ENCODE data around the gene NAA15.
"Not testable (repeated sequence)": the region's sequence is repeated elsewhere in the genome, so short reads cannot be mapped to it uniquely, and the experiment has no call there.

The NAA15 gene

DNA sequence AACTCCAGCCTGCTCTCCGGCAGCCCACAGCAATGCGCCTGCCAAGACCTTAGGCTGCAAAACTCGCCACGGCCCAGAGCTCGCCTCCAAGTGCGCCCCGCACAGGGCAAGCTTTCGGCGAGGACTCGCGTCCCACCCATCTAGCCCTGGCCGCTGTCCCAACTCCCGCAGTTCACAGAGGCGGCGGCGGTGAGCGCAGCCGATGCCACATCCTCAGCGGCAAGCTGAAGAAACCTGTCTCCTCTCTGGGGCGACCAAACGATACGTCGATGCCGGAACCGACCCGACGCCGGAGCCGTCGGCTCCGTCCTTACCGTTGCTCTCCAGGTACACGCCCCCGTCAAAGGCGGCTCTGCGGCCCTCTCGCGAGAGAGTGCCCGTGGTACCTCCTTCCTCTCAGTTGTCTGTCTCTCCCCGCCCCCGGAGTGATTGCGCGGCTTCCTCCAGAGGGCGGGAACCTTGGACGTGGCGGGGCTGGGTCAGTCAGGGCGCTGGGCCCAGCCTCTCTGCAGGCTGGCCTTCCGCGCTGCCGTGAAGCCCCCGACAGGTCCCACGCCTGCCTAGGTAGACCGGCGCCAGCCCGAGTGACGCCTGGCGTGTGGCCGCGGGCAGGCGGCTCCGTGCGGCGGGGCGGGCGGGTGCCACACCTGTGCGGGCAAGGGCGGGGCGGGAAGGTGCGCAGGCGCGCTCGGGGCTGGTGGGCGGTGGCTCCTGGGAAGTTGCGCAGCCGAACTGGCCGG lies 152.2 kb downstream of the NAA15 start:
- DNase-seq, result peak; percentile 95

DNA sequence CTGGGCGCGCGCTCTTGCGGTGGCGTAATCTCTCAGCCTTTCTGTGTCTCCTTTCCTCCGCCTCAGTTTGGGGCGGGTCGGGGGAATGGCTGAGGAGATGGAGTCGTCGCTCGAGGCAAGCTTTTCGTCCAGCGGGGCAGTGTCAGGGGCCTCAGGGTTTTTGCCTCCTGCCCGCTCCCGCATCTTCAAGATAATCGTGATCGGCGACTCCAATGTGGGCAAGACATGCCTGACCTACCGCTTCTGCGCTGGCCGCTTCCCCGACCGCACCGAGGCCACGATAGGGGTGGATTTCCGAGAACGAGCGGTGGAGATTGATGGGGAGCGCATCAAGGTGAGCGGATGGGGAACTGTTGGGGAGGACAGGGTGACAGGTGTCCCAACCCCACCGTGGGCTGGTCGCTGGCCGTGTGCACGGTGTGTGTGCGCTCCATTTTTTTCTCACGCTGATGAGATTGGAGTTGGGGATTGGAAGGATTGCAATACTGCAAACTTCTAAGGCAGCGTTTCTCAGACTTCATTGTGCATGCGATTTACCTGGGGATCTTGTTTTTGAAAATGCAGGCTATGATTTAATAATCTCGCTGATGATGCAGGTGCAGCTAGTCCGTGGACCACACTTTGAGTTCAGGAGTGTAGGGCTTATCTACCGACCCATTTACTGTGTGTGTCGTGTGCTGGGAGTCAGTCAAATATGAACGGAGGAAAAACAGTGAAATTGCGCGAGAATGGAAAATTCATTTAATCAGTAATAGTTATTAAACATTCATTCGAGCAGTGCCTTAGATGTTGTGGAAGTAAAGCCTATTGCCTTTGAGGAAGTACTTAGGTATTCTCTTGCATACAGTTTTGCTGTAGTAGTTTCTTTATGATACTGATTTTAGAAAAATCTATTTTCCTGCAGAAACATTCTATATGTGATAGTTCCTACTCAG lies 153.1 kb downstream of the NAA15 start, which contains the start of gene RAB33B:
TSS of gene RAB33B (plus strand) at position 11 of the 935 bp plus-strand sequence. CDS start at position 86, 75 bp downstream.
- DNase-seq, result no peak

GRCh38 chr4:139455126-139455538 lies 153.8 kb downstream of the NAA15 start:
- no peak for DNase-seq

DNA sequence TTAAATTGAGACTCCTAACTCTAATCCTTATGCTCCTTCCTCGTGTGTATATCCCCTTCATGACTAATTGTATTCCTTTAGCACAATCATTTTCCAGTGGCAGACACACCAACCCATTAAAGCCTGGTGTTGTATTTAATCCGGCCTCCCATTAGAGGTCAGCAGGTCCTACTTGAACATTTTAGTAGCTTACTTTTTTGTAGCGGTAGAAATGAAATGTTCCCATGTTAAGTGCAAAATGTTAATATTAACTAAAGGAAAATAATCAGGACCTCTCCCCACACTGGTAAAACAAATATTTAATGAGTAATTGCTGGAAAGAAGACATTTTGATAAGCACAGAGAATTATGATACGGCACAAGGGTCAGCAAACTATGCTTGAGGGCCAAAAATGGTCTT lies 156.0 kb downstream of the NAA15 start:
- DNase-seq, result no peak

DNA sequence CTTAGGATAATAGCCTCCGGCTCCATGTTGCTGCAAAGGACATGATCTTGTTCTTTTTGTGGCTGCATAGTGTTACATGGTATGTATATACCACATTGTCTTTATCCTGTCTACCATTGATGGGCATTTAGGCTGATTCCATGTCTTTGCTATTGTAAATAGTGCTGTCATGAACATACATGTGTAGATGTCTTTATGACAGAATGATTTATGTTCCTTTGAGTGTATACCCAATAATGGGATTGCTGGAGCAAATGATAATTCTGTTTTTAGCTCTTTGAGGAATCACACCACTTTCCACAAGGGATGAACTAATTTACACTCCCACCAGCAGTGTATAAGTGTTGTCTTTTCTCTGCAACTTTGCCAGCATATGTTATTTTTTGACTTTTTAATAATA lies 157.2 kb downstream of the NAA15 start:
- DNase-seq, result no peak

DNA sequence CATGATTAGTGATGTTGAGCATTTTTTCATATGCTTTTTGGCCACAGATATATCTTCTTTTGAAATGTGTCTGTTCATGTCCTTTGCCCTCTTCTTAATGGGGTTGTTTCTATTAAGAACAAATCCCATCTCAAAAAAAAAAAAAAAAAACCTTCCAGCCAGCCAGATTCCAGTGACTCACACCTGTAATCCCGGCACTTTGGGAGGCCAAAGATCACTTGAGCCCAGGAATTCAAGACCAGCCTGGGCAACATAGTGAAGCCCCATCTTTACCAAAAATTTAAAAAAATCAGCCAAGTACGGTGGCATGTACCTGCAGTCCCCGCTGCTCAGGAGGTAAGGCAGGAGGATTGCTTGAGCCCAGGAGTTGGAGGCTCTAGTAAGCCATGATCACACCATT lies 157.7 kb downstream of the NAA15 start:
- no peak for DNase-seq

DNA sequence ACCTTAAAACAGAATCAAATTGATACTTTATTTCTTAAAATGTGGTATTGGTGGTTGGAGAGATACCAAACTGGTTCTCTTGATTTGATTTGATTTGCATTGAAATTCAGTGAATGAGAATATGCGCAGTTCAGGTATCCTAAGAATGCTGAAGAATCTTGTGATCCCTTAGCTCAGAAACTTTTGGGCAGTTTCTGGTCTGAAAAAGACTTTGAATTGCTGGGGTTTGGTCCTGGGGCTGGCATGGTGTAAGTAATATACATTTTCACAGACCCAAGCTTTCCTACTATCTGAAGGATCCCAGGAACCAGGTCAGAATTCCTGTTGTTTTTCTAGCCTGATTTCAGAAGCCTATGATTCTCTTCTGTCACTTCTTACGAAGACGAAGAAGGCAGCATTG lies 159.3 kb downstream of the NAA15 start:
- no peak for DNase-seq

- no peak for DNase-seq
These were observed 159.8 kb downstream of the NAA15 start for GRCh38 chr4:139461022-139461628.

DNA sequence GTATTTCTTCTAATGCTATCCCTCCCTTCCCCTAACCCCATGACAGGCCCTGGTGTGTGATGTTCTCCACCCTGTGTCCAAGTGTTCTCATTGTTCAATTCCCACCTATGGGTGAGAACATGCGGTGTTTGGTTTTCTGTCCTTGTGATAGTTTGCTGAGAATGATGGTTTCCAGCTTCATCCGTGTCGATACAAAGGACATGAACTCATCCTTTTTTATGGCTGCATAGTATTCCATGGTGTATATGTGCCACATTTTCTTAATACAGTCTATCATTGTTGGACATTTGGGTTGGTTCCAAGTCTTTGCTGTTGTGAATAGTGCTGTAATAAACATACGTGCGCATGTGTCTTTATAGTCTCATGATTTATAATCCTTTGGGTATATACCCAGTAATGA lies 163.2 kb downstream of the NAA15 start:
- not testable (repeated sequence) for DNase-seq

DNA sequence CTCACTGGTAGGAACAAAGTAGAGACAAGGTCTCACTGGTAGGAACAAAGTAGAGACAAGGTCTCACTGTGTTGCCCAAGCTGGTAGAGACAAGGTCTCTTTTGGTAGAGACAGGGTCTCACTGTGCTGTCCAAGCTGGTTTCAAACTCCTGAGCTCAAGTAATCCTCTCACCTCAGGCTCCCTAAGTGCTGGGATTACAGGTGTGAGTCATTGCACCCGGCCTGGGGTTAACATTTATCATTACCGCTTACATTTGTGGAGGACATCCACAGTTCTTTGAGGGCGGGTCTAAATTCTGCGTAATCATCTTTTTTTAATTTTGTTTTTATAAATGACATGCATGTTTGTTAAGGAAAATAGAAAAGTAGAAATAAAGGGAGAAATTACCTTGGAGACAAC lies 164.6 kb downstream of the NAA15 start:
- DNase-seq, result no peak

GRCh38 chr4:139468756-139469155 lies 167.5 kb downstream of the NAA15 start:
- not testable (repeated sequence) for DNase-seq

DNA sequence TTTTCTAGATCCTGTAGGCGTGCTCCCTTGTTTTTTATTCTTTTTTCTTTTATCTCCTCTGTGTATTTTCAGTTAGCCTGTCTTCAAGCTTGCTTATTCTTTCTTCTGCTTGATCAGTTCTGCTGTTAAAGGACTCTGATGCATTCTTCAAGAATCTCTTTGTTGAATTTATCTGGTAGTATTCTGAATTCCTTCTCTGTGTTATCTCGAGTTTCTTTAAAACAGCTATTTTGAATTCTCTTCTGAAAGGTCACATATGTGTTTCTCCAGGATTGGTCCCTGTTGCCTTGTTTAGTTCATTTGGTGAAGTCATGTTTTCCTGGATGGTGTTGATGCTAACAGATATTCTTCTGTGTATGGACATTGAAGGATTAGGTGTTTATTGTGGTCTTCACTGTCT lies 167.9 kb downstream of the NAA15 start:
- DNase-seq, result no peak

Data from activated CD4-positive, CD25-positive, alpha-beta regulatory T cell treated with anti-CD3 and anti-CD28 coated beads, Interleukin-2, amount 50 U/mL, for 72 hours (primary cell).